ENCODE measurements around the gene CYP19A1. TPM values are rescaled to one million over a fixed set of nuclear protein-coding genes. Genes with fewer than 3 reads are reported as not detected.

The CYP19A1 gene
- total RNA-seq, 5 donors from 2014 or later (not counting 1 experiment from before 2014, with no cell fraction given), result 0.23 TPM; not detected in 4

- no peak overlapping the region for H3K27ac Mint-ChIP-seq
- no peaks in the 10 kb centered on the region for H3K4me1 ChIP-seq (ENCODE audit: control insufficient read depth in 1 of 2, extremely low read depth in 1 of 2, insufficient read depth in 2 of 2, low read length in 2 of 2)
- CTCF ChIA-PET, result interaction anchor here in 1 of 2 donors (0.6 kb wide), 1 partner anchor 224 kb away, joined by 4 read pairs; no protein-coding TSS in a partner anchor
- no CpG with 5 or more reads among the region's 2 CpGs for WGBS (ENCODE audit: insufficient coverage)
- no peak overlapping the region for H3K4me3 Mint-ChIP-seq
- H3K27me3 Mint-ChIP-seq, result peaks cover 12 to 17% of the 10 kb centered on the region in 2 donors
- no peak for ATAC-seq (replicated peaks in 1 of 4)
- H3K4me3 ChIP-seq (ENCODE audit: control insufficient read depth in 1 of 2, extremely low read depth in 1 of 2, low read length in 1 of 2), result no peak overlapping the region
- POLR2A ChIA-PET, result no interaction called here
- peaks cover 0 to 4% (median 3%) of the 10 kb centered on the region in 3 donors for H3K4me1 Mint-ChIP-seq
- no peak overlapping the region for H3K27ac ChIP-seq (ENCODE audit: low read length)
- peaks cover 2 to 6% of the 10 kb centered on the region in 2 experiments for H3K27me3 ChIP-seq (replicated peaks in 1 of 2; ENCODE audit: control insufficient read depth in 2 of 2, extremely low read depth in 1 of 2, insufficient read depth in 2 of 2, low read length in 1 of 2)
- H3K36me3 ChIP-seq (ENCODE audit: control insufficient read depth in 2 of 2, extremely low read depth in 1 of 2, insufficient read depth in 1 of 2, low read length in 1 of 2), result no peaks in the 10 kb centered on the region
- H3K9me3 Mint-ChIP-seq, result peaks cover 0 to 4% (median 0%) of the 10 kb centered on the region in 3 donors
- DNase-seq, result no peak
- H3K9me3 ChIP-seq, result no peaks in the 10 kb centered on the region
- no peaks in the 10 kb centered on the region for H3K36me3 Mint-ChIP-seq
Measured at GRCh38 chr15:51353976-51354375, 15.6 kb upstream of the CYP19A1 start.

GRCh38 chr15:51350723-51351122, 12.3 kb upstream of the CYP19A1 start:
- Histone ChIP-seq H3K27me3 (replicated peaks in 1 of 2; ENCODE audit: control insufficient read depth in 2 of 2, extremely low read depth in 1 of 2, insufficient read depth in 2 of 2, low read length in 1 of 2) (peaks cover 0 to 2% of the 10 kb centered on the region in 2 experiments), H3K4me3 (ENCODE audit: control insufficient read depth in 1 of 2, extremely low read depth in 1 of 2, low read length in 1 of 2) (no peak overlapping the region), H3K27ac (ENCODE audit: low read length) (no peak overlapping the region), H3K36me3 (ENCODE audit: control insufficient read depth in 2 of 2, extremely low read depth in 1 of 2, insufficient read depth in 1 of 2, low read length in 1 of 2) (no peaks in the 10 kb centered on the region), H3K4me1 (ENCODE audit: control insufficient read depth in 1 of 2, extremely low read depth in 1 of 2, insufficient read depth in 2 of 2, low read length in 2 of 2) (no peaks in the 10 kb centered on the region), H3K9me3 (no peaks in the 10 kb centered on the region)
- no peak overlapping the region for H3K27ac Mint-ChIP-seq
- ChIA-PET CTCF (no interaction called here), POLR2A (no interaction called here)
- ATAC-seq (replicated peaks in 1 of 4) (no peak), DNase-seq (no peak)
- no peaks in the 10 kb centered on the region for H3K36me3 Mint-ChIP-seq
- no CpG with 5 or more reads among the region's 3 CpGs for WGBS (ENCODE audit: insufficient coverage)
- no peaks in the 10 kb centered on the region for H3K9me3 Mint-ChIP-seq
- no peaks in the 10 kb centered on the region for H3K4me1 Mint-ChIP-seq
- H3K4me3 Mint-ChIP-seq, result no peak overlapping the region
- H3K27me3 Mint-ChIP-seq, result peaks cover 15 to 18% of the 10 kb centered on the region in 2 donors

- no peak for ATAC-seq (replicated peaks in 1 of 4)
- Mint-ChIP-seq H3K4me3 (no peak overlapping the region), H3K9me3 (no peaks in the 10 kb centered on the region), H3K27me3 (peaks cover 12% of the 10 kb centered on the region in 2 donors), H3K4me1 (no peaks in the 10 kb centered on the region), H3K27ac (no peak overlapping the region), H3K36me3 (no peaks in the 10 kb centered on the region)
- WGBS (ENCODE audit: insufficient coverage), result 80% methylated on average over 1 of the region's 4 CpGs
- H3K9me3 ChIP-seq, result no peaks in the 10 kb centered on the region
- no peak overlapping the region for H3K4me3 ChIP-seq (ENCODE audit: control insufficient read depth in 1 of 2, extremely low read depth in 1 of 2, low read length in 1 of 2)
- DNase-seq, result no peak
- H3K4me1 ChIP-seq (ENCODE audit: control insufficient read depth in 1 of 2, extremely low read depth in 1 of 2, insufficient read depth in 2 of 2, low read length in 2 of 2), result no peaks in the 10 kb centered on the region
- H3K36me3 ChIP-seq (ENCODE audit: control insufficient read depth in 2 of 2, extremely low read depth in 1 of 2, insufficient read depth in 1 of 2, low read length in 1 of 2), result no peaks in the 10 kb centered on the region
- H3K27me3 ChIP-seq (replicated peaks in 1 of 2; ENCODE audit: control insufficient read depth in 2 of 2, extremely low read depth in 1 of 2, insufficient read depth in 2 of 2, low read length in 1 of 2), result peaks cover 0 to 2% of the 10 kb centered on the region in 2 experiments
- ChIA-PET POLR2A (no interaction called here), CTCF (no interaction called here)
- no peak overlapping the region for H3K27ac ChIP-seq (ENCODE audit: low read length)
Measured at GRCh38 chr15:51349156-51349844, 10.9 kb upstream of the CYP19A1 start.

GRCh38 chr15:51348688-51349087, 10.3 kb upstream of the CYP19A1 start:
- no peak overlapping the region for H3K27ac Mint-ChIP-seq
- DNase-seq, result no peak
- no peaks in the 10 kb centered on the region for H3K36me3 Mint-ChIP-seq
- no peaks in the 10 kb centered on the region for H3K36me3 ChIP-seq (ENCODE audit: control insufficient read depth in 2 of 2, extremely low read depth in 1 of 2, insufficient read depth in 1 of 2, low read length in 1 of 2)
- POLR2A ChIA-PET, result no interaction called here
- H3K9me3 ChIP-seq, result no peaks in the 10 kb centered on the region
- no peak for ATAC-seq (replicated peaks in 1 of 4)
- H3K4me1 ChIP-seq (ENCODE audit: control insufficient read depth in 1 of 2, extremely low read depth in 1 of 2, insufficient read depth in 2 of 2, low read length in 2 of 2), result no peaks in the 10 kb centered on the region
- WGBS (ENCODE audit: insufficient coverage), result no CpG with 5 or more reads among the region's 5 CpGs
- H3K4me1 Mint-ChIP-seq, result no peaks in the 10 kb centered on the region
- no peaks in the 10 kb centered on the region for H3K27me3 ChIP-seq (replicated peaks in 1 of 2; ENCODE audit: control insufficient read depth in 2 of 2, extremely low read depth in 1 of 2, insufficient read depth in 2 of 2, low read length in 1 of 2)
- H3K4me3 ChIP-seq (ENCODE audit: control insufficient read depth in 1 of 2, extremely low read depth in 1 of 2, low read length in 1 of 2), result no peak overlapping the region
- no peaks in the 10 kb centered on the region for H3K9me3 Mint-ChIP-seq
- H3K27ac ChIP-seq (ENCODE audit: low read length), result no peak overlapping the region
- CTCF ChIA-PET, result no interaction called here
- no peak overlapping the region for H3K4me3 Mint-ChIP-seq
- H3K27me3 Mint-ChIP-seq, result peaks cover 11 to 12% of the 10 kb centered on the region in 2 donors

GRCh38 chr15:51346136-51346535, 7.7 kb upstream of the CYP19A1 start:
- POLR2A ChIA-PET, result no interaction called here
- no peaks in the 10 kb centered on the region for H3K4me1 ChIP-seq (ENCODE audit: control insufficient read depth in 1 of 2, extremely low read depth in 1 of 2, insufficient read depth in 2 of 2, low read length in 2 of 2)
- Mint-ChIP-seq H3K27me3 (peaks cover 18 to 21% of the 10 kb centered on the region in 2 donors), H3K4me1 (no peaks in the 10 kb centered on the region), H3K27ac (no peak overlapping the region), H3K4me3 (no peak overlapping the region), H3K9me3 (no peaks in the 10 kb centered on the region), H3K36me3 (no peaks in the 10 kb centered on the region)
- ATAC-seq (replicated peaks in 1 of 4) (no peak), DNase-seq (no peak)
- CTCF ChIA-PET, result no interaction called here
- peaks cover 3 to 13% of the 10 kb centered on the region in 2 experiments for H3K27me3 ChIP-seq (replicated peaks in 1 of 2; ENCODE audit: control insufficient read depth in 2 of 2, extremely low read depth in 1 of 2, insufficient read depth in 2 of 2, low read length in 1 of 2)
- no peak overlapping the region for H3K4me3 ChIP-seq (ENCODE audit: control insufficient read depth in 1 of 2, extremely low read depth in 1 of 2, low read length in 1 of 2)
- H3K27ac ChIP-seq (ENCODE audit: low read length), result no peak overlapping the region
- no CpG with 5 or more reads among the region's 3 CpGs for WGBS (ENCODE audit: insufficient coverage)
- H3K9me3 ChIP-seq, result no peaks in the 10 kb centered on the region
- no peaks in the 10 kb centered on the region for H3K36me3 ChIP-seq (ENCODE audit: control insufficient read depth in 2 of 2, extremely low read depth in 1 of 2, insufficient read depth in 1 of 2, low read length in 1 of 2)

GRCh38 chr15:51343466-51343865, 5.1 kb upstream of the CYP19A1 start:
- H3K27me3 ChIP-seq (replicated peaks in 1 of 2; ENCODE audit: control insufficient read depth in 2 of 2, extremely low read depth in 1 of 2, insufficient read depth in 2 of 2, low read length in 1 of 2), result peaks cover 3 to 19% of the 10 kb centered on the region in 2 experiments
- H3K4me1 ChIP-seq (ENCODE audit: control insufficient read depth in 1 of 2, extremely low read depth in 1 of 2, insufficient read depth in 2 of 2, low read length in 2 of 2), result no peaks in the 10 kb centered on the region
- CTCF ChIA-PET, result no interaction called here
- 95% methylated on average over 3 of the region's 4 CpGs for WGBS (ENCODE audit: insufficient coverage)
- no peak overlapping the region for H3K4me3 ChIP-seq (ENCODE audit: control insufficient read depth in 1 of 2, extremely low read depth in 1 of 2, low read length in 1 of 2)
- H3K36me3 Mint-ChIP-seq, result no peaks in the 10 kb centered on the region
- DNase-seq (no peak), ATAC-seq (replicated peaks in 1 of 4) (no peak)
- H3K36me3 ChIP-seq (ENCODE audit: control insufficient read depth in 2 of 2, extremely low read depth in 1 of 2, insufficient read depth in 1 of 2, low read length in 1 of 2), result no peaks in the 10 kb centered on the region
- no peaks in the 10 kb centered on the region for H3K4me1 Mint-ChIP-seq
- no peak overlapping the region for H3K27ac ChIP-seq (ENCODE audit: low read length)
- H3K9me3 ChIP-seq, result no peaks in the 10 kb centered on the region
- no peak overlapping the region for H3K27ac Mint-ChIP-seq
- H3K27me3 Mint-ChIP-seq, result peaks cover 22 to 30% of the 10 kb centered on the region in 2 donors
- POLR2A ChIA-PET, result no interaction called here
- H3K4me3 Mint-ChIP-seq, result no peak overlapping the region
- H3K9me3 Mint-ChIP-seq, result no peaks in the 10 kb centered on the region

All from T-cell (primary cell).